GM23338 (cell line): Measurements from ENCODE around the gene C1QTNF1. TPM values are rescaled to one million over a fixed set of nuclear protein-coding genes. Genes with fewer than 3 reads are reported as not detected.

Experiments used
- ATAC-seq: fragments of 200-7000 bp; cut with Tn5 transposase; 3 replicates; pipeline ENCODE4 v1.9.1; 2020
- DNase-seq: peaks from one replicate; pipeline ENCODE4 v3.0.0-alpha.2; 2015; ENCODE audit warnings: low spot score
- H2AFZ ChIP-seq: fragments of 200-600 bp; sonication (generic); 2 replicates; pipeline ENCODE4 v1.8.0; 2016; ENCODE audit warnings: antibody characterized with exemption, mild to moderate bottlenecking, moderate library complexity
- H3F3A ChIP-seq: fragments of 200-600 bp; sonication (generic); replicated peaks from 2 replicates; pipeline ENCODE4 v1.8.0; 2017; ENCODE audit warnings: antibody characterized with exemption, mixed run types, low read depth
- H3K27ac ChIP-seq: fragments of 200-600 bp; sonication (generic); 2 replicates; pipeline ENCODE4 v1.6.1; 2016; ENCODE audit warnings: low read depth
- H3K27me3 ChIP-seq: fragments of 200-600 bp; sonication (generic); 2 replicates; pipeline ENCODE4 v1.8.0; 2016; ENCODE audit warnings: mild to moderate bottlenecking, mixed run types, moderate library complexity; ENCODE audit not compliant: insufficient read depth
- H3K36me3 ChIP-seq: fragments of 200-600 bp; sonication (generic); 2 replicates; pipeline ENCODE4 v1.8.0; 2016; ENCODE audit warnings: mild to moderate bottlenecking; ENCODE audit not compliant: insufficient read depth
- H3K4me1 ChIP-seq: fragments of 200-600 bp; sonication (generic); 2 replicates; pipeline ENCODE4 v1.8.0; 2016; ENCODE audit warnings: mild to moderate bottlenecking, moderate library complexity; ENCODE audit not compliant: insufficient read depth
- H3K4me2 ChIP-seq: fragments of 200-600 bp; sonication (generic); 2 replicates; pipeline ENCODE4 v1.7.1; 2017; ENCODE audit warnings: mixed run types
- H3K4me3 ChIP-seq: fragments of 200-600 bp; sonication (generic); 2 replicates; pipeline ENCODE4 v1.6.1; 2016; ENCODE audit warnings: mixed run types
- H3K79me2 ChIP-seq: fragments of 200-600 bp; sonication (generic); replicated peaks from 2 replicates; pipeline ENCODE4 v1.8.0; 2017; ENCODE audit warnings: mild to moderate bottlenecking; ENCODE audit not compliant: insufficient read depth
- H3K9me2 ChIP-seq: fragments of 200-600 bp; sonication (generic); 2 replicates; pipeline ENCODE4 v1.8.0; 2017; ENCODE audit not compliant: insufficient read depth
- H4K20me1 ChIP-seq: fragments of 200-600 bp; sonication (generic); replicated peaks from 2 replicates; pipeline ENCODE4 v1.8.0; 2017; ENCODE audit warnings: mild to moderate bottlenecking; ENCODE audit not compliant: insufficient read depth
- H3K27ac Mint-ChIP-seq: 2 replicates; pipeline ENCODE4 v1.8.0; 2020; ENCODE audit warnings: inconsistent platforms, mild to moderate bottlenecking, moderate library complexity, mixed read lengths
- H3K27me3 Mint-ChIP-seq: 3 replicates; pipeline ENCODE4 v1.8.0; 2022; ENCODE audit warnings: low read depth, mild to moderate bottlenecking, moderate library complexity, mixed read lengths, inconsistent platforms; ENCODE audit not compliant: insufficient read depth, poor library complexity
- H3K36me3 Mint-ChIP-seq: 3 replicates; pipeline ENCODE4 v1.8.0; 2021; ENCODE audit warnings: low read depth, mild to moderate bottlenecking, inconsistent platforms, moderate library complexity, mixed read lengths
- H3K4me1 Mint-ChIP-seq: 3 replicates; pipeline ENCODE4 v1.8.0; 2020; ENCODE audit warnings: mild to moderate bottlenecking, inconsistent platforms, mixed read lengths
- H3K4me3 Mint-ChIP-seq: 3 replicates; pipeline ENCODE4 v1.8.0; 2021; ENCODE audit warnings: moderate library complexity, mild to moderate bottlenecking, inconsistent platforms, mixed read lengths
- H3K9me3 Mint-ChIP-seq: 3 replicates; pipeline ENCODE4 v1.8.0; 2020; ENCODE audit warnings: moderate library complexity, mild to moderate bottlenecking, inconsistent platforms, mixed read lengths
- CREB1 ChIP-seq: fragments of 250-450 bp; sonication (Bioruptor Pico); IDR thresholded peaks from 2 replicates; pipeline ENCODE4 v1.5.0; 2020; ENCODE audit warnings: low read depth, mild to moderate bottlenecking, moderate library complexity
- EZH2 ChIP-seq: fragments of 200-600 bp; sonication (generic); IDR thresholded peaks from one replicate; pipeline ENCODE4 v1.8.0; 2017; ENCODE audit warnings: antibody characterized with exemption, mild to moderate bottlenecking, low read depth; ENCODE audit not compliant: unreplicated experiment
- EZH2phosphoT487 ChIP-seq: fragments of 200-600 bp; sonication (generic); IDR thresholded peaks from one replicate; pipeline ENCODE4 v1.8.1; 2018; ENCODE audit warnings: antibody characterized with exemption; ENCODE audit not compliant: unreplicated experiment
- JUNB ChIP-seq: IDR thresholded peaks from one replicate; pipeline ENCODE4 v1.6.1; 2016; ENCODE audit warnings: antibody characterized with exemption; ENCODE audit not compliant: unreplicated experiment
- STAT1 ChIP-seq: IDR thresholded peaks from one replicate; pipeline ENCODE4 v1.6.1; 2016; ENCODE audit warnings: antibody characterized with exemption; ENCODE audit not compliant: unreplicated experiment
- ZNF114 ChIP-seq: fragments of 250-450 bp; sonication (Bioruptor Pico); IDR thresholded peaks from 2 replicates; pipeline ENCODE4 v1.5.0; 2020; ENCODE audit warnings: mild to moderate bottlenecking, moderate library complexity
- polyA plus RNA-seq: library from polyadenylated mRNA; unstranded; fragments of >200 nt; fragmentation: Nextera tagmentation; extraction: Ambion mirVana; gene quantifications from 2 replicates; pipeline ENCODE4 v1.2.1, GENCODE V29; 2016
- total RNA-seq: library from RNA; depleted of rRNA; stranded (reverse); fragments of >200 nt; shearing (Covaris generic); gene quantifications from 2 replicates; pipeline ENCODE4 v1.2.3, GENCODE V29; 2014
- TF ChIP-seq, protein P1 (sequence below), 2 experiments: fragments of 200-600 bp in 1 of 2; sonication (generic) in 1 of 2; conservative IDR thresholded peaks; 2 replicates each; pipeline versions ENCODE4 v1.5.1 to v1.6.1; 2016 to 2017; ENCODE audit warnings: antibody characterized with exemption in 2 of 2, low read depth in 2 of 2, mild to moderate bottlenecking in 2 of 2, moderate library complexity in 1 of 2

C1QTNF1 gene
- total and polyA plus RNA-seq, 2 experiments from 2014 or later, result 1.1 to 1.9 TPM

DNA sequence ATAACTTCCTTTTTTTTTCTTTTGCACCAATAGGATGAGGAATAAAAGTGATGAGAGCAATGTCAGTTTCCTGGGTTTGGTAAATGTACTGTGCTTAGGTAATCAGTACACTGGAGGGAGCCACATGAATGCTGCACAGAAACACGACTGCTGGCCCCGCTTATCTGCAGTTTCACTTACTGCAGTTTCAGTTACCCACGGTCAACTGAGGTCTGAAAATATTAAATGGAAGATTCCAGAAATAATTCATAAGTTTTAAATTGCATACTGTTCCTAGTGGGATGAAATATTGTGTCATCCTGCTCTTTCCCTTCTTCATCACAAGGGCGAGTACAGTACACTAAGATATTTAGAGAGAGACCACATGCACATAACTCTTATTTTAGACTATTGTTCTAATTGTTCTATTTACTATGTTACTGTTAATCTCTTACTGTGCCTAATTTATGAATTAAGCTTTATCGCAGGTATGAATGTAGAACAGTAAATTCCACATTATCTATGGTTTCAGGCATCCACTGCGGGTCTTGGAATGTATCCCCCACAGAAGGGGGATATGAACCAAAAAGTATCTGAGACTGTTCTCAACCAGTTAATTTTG, 37.8 kb upstream of the C1QTNF1 start:
- Histone ChIP-seq H3K4me3 (no peak overlapping the region), H3K27ac (no peak overlapping the region), H3K79me2 (no peaks in the 10 kb centered on the region), H4K20me1 (no peaks in the 10 kb centered on the region), H3K9me2 (no peaks in the 10 kb centered on the region), H3K36me3 (0 out of 2 replicates have a peak, but pooled peaks cover 3% of the 10 kb centered on the region), H3K27me3 (no peaks in the 10 kb centered on the region), H3F3A (no peaks in the 10 kb centered on the region), H3K4me2 (peak overlapping the region; percentile 11), H3K4me1 (peaks cover 10% of the 10 kb centered on the region), H2AFZ (no peak overlapping the region)
- H3K4me3 Mint-ChIP-seq, result peak overlapping the region; percentile 55; the same call in 1 of the 3 replicates
- TF ChIP-seq JUNB, result no peak
- TF ChIP-seq, protein P1, sequence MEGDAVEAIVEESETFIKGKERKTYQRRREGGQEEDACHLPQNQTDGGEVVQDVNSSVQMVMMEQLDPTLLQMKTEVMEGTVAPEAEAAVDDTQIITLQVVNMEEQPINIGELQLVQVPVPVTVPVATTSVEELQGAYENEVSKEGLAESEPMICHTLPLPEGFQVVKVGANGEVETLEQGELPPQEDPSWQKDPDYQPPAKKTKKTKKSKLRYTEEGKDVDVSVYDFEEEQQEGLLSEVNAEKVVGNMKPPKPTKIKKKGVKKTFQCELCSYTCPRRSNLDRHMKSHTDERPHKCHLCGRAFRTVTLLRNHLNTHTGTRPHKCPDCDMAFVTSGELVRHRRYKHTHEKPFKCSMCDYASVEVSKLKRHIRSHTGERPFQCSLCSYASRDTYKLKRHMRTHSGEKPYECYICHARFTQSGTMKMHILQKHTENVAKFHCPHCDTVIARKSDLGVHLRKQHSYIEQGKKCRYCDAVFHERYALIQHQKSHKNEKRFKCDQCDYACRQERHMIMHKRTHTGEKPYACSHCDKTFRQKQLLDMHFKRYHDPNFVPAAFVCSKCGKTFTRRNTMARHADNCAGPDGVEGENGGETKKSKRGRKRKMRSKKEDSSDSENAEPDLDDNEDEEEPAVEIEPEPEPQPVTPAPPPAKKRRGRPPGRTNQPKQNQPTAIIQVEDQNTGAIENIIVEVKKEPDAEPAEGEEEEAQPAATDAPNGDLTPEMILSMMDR (conservative IDR thresholded peaks at IDR 0.05; ENCODE audit: low read depth in 2 of 2), result peak in 1 of 2 experiments; percentile 13; a peak in 1 of 4 replicates
- no peak for TF ChIP-seq ZNF114 (CRISPR knock-in tag)
- ATAC-seq, result no peak
- peaks cover 6% of the 10 kb centered on the region; the same call in 2 of the 3 replicates for H3K36me3 Mint-ChIP-seq
- peak overlapping the region; percentile 91 for H3K27ac Mint-ChIP-seq
- H3K9me3 Mint-ChIP-seq, result no peaks in the 10 kb centered on the region
- no peak for DNase-seq
- peaks cover 14% of the 10 kb centered on the region for H3K4me1 Mint-ChIP-seq
- peaks cover 13% of the 10 kb centered on the region for H3K27me3 Mint-ChIP-seq

DNA sequence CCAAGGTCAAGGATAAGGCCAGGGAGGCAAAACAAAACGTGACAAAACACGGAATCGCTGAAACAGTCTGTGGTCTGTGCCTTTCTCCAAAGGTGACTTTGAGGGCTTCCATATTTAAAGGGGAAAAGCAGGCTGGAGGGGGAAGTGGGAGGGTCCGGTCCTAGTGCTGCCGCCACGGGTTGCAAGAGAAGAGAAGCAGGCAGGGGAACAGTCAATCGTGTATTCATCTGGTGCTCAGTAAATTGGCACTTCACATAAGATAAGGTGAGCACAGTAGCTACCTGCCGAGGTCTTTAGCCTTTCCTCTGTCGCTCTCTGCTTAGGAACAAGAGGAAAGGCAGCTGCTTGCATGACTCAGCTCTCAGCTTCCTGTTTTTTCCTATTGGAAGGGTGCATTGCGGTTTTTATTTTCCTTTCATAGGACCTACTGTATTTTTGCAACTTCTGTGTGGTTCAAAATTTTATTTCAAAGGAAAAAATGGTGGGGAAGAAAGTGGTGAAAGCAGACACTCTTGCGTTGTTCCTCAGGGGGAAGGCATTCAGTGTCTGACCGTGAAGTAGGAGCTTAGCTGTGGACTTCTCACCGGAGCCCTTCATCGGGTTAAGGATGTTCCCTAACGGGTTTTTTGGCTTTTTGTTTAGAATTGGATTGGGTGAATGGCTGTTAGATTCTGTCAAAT, 37.2 kb upstream of the C1QTNF1 start:
- H3F3A ChIP-seq, result no peaks in the 10 kb centered on the region
- H2AFZ ChIP-seq, result no peak overlapping the region
- peak overlapping the region; percentile 11 for H3K4me2 ChIP-seq
- peaks cover 8% of the 10 kb centered on the region; the same call in 2 of the 3 replicates for H3K36me3 Mint-ChIP-seq
- H3K9me3 Mint-ChIP-seq, result no peaks in the 10 kb centered on the region
- peaks cover 14% of the 10 kb centered on the region for H3K27me3 Mint-ChIP-seq
- 0 out of 2 replicates have a peak overlapping the region, but pooled peaks have one; percentile 8 for H3K27ac ChIP-seq
- no peaks in the 10 kb centered on the region for H3K9me2 ChIP-seq
- H3K27ac Mint-ChIP-seq, result peak overlapping the region; percentile 91
- H3K4me3 ChIP-seq, result no peak overlapping the region; the same call in 1 of the 2 replicates
- DNase-seq (peak; percentile 51), ATAC-seq (peak; percentile 89)
- peaks cover 14% of the 10 kb centered on the region; the same call in 2 of the 3 replicates for H3K4me1 Mint-ChIP-seq
- H3K27me3 ChIP-seq, result no peaks in the 10 kb centered on the region
- 0 out of 2 replicates have a peak, but pooled peaks cover 3% of the 10 kb centered on the region for H3K36me3 ChIP-seq
- no peak for TF ChIP-seq EZH2phosphoT487
- TF ChIP-seq, protein P1 (conservative IDR thresholded peaks at IDR 0.05; ENCODE audit: low read depth in 2 of 2), result 0 out of 4 replicates have a peak, but pooled peaks of 1 of the 2 experiments have one; percentile 1
- TF ChIP-seq EZH2, result no peak
- TF ChIP-seq STAT1, result no peak
- no peak for TF ChIP-seq CREB1 (CRISPR knock-in tag)
- peaks cover 10% of the 10 kb centered on the region for H3K4me1 ChIP-seq
- H3K4me3 Mint-ChIP-seq, result peak overlapping the region; percentile 55; the same call in 2 of the 3 replicates
- H4K20me1 ChIP-seq, result no peaks in the 10 kb centered on the region
- no peaks in the 10 kb centered on the region for H3K79me2 ChIP-seq
